ENCODE results near the gene CTSW. TPM values are rescaled to one million over a fixed set of nuclear protein-coding genes. Genes with fewer than 3 reads are reported as not detected.

The CTSW gene
- total and polyA plus RNA-seq, 9 donors: 0.48 to 2.3 (median 0.75) TPM

- Histone ChIP-seq H3K9me3 (replicated peaks; ENCODE audit: control insufficient read depth, low read depth, low read length) (no peaks in the 10 kb centered on the region), H3K36me3 (ENCODE audit: control insufficient read depth, insufficient read depth, low read length) (peaks cover 81% of the 10 kb centered on the region), H3K27ac (ENCODE audit: low read length) (no peak overlapping the region), H3K4me1 (ENCODE audit: control insufficient read depth, insufficient read depth, low read length) (peaks cover 26% of the 10 kb centered on the region), H3K27me3 (ENCODE audit: control insufficient read depth, insufficient read depth, low read length) (no peaks in the 10 kb centered on the region), H3K4me3 (ENCODE audit: low read length) (no peak overlapping the region)
- WGBS (ENCODE audit: insufficient coverage): 73% methylated on average over 13 of the region's 19 CpGs
- no peak for DNase-seq
Observed at GRCh38 chr11:65868076-65868667, 11.5 kb upstream of the CTSW start.

GRCh38 chr11:65868907-65869306 lies 10.7 kb upstream of the CTSW start:
- Histone ChIP-seq H3K27me3 (ENCODE audit: control insufficient read depth, insufficient read depth, low read length) (no peaks in the 10 kb centered on the region), H3K4me3 (ENCODE audit: low read length) (no peak overlapping the region), H3K4me1 (ENCODE audit: control insufficient read depth, insufficient read depth, low read length) (peaks cover 31% of the 10 kb centered on the region), H3K36me3 (ENCODE audit: control insufficient read depth, insufficient read depth, low read length) (peaks cover 74% of the 10 kb centered on the region), H3K27ac (ENCODE audit: low read length) (no peak overlapping the region), H3K9me3 (replicated peaks; ENCODE audit: control insufficient read depth, low read depth, low read length) (no peaks in the 10 kb centered on the region)
- no CpG with 5 or more reads among the region's 3 CpGs for WGBS (ENCODE audit: insufficient coverage)
- DNase-seq: no peak

- Histone ChIP-seq H3K4me1 (ENCODE audit: control insufficient read depth, insufficient read depth, low read length) (peaks cover 33% of the 10 kb centered on the region), H3K36me3 (ENCODE audit: control insufficient read depth, insufficient read depth, low read length) (peaks cover 65% of the 10 kb centered on the region), H3K9me3 (replicated peaks; ENCODE audit: control insufficient read depth, low read depth, low read length) (no peaks in the 10 kb centered on the region), H3K27ac (ENCODE audit: low read length) (no peak overlapping the region), H3K4me3 (ENCODE audit: low read length) (no peak overlapping the region), H3K27me3 (ENCODE audit: control insufficient read depth, insufficient read depth, low read length) (no peaks in the 10 kb centered on the region)
- DNase-seq: no peak
- WGBS (ENCODE audit: insufficient coverage): 79% methylated on average over 14 of the region's 24 CpGs
Observed at GRCh38 chr11:65869643-65870306, 9.9 kb upstream of the CTSW start.

- H3K36me3 ChIP-seq (ENCODE audit: control insufficient read depth, insufficient read depth, low read length): peaks cover 60% of the 10 kb centered on the region
- H3K4me3 ChIP-seq (ENCODE audit: low read length): no peak overlapping the region
- peaks cover 33% of the 10 kb centered on the region for H3K4me1 ChIP-seq (ENCODE audit: control insufficient read depth, insufficient read depth, low read length)
- DNase-seq: no peak
- WGBS (ENCODE audit: insufficient coverage): 82% methylated on average over 8 of the region's 11 CpGs
- H3K9me3 ChIP-seq (replicated peaks; ENCODE audit: control insufficient read depth, low read depth, low read length): no peaks in the 10 kb centered on the region
- H3K27me3 ChIP-seq (ENCODE audit: control insufficient read depth, insufficient read depth, low read length): no peaks in the 10 kb centered on the region
- H3K27ac ChIP-seq (ENCODE audit: low read length): peak overlapping the region; percentile 13
Observed at GRCh38 chr11:65870307-65870658, 9.4 kb upstream of the CTSW start.

- Histone ChIP-seq H3K36me3 (ENCODE audit: control insufficient read depth, insufficient read depth, low read length) (peaks cover 53% of the 10 kb centered on the region), H3K27ac (ENCODE audit: low read length) (peak overlapping the region; percentile 85), H3K4me1 (ENCODE audit: control insufficient read depth, insufficient read depth, low read length) (peaks cover 33% of the 10 kb centered on the region), H3K27me3 (ENCODE audit: control insufficient read depth, insufficient read depth, low read length) (no peaks in the 10 kb centered on the region), H3K9me3 (replicated peaks; ENCODE audit: control insufficient read depth, low read depth, low read length) (no peaks in the 10 kb centered on the region), H3K4me3 (ENCODE audit: low read length) (peak overlapping the region; percentile 68)
- peak; percentile 61 for DNase-seq
- 60% methylated on average over 17 of the region's 24 CpGs for WGBS (ENCODE audit: insufficient coverage)
Observed at GRCh38 chr11:65870706-65871681, 8.6 kb upstream of the CTSW start.

GRCh38 chr11:65871811-65872548 lies 7.7 kb upstream of the CTSW start:
- peaks cover 33% of the 10 kb centered on the region for H3K4me1 ChIP-seq (ENCODE audit: control insufficient read depth, insufficient read depth, low read length)
- DNase-seq: no peak
- 8% methylated on average over 18 of the region's 26 CpGs for WGBS (ENCODE audit: insufficient coverage)
- peak overlapping the region; percentile 85 for H3K27ac ChIP-seq (ENCODE audit: low read length)
- peaks cover 43% of the 10 kb centered on the region for H3K36me3 ChIP-seq (ENCODE audit: control insufficient read depth, insufficient read depth, low read length)
- H3K9me3 ChIP-seq (replicated peaks; ENCODE audit: control insufficient read depth, low read depth, low read length): no peaks in the 10 kb centered on the region
- no peaks in the 10 kb centered on the region for H3K27me3 ChIP-seq (ENCODE audit: control insufficient read depth, insufficient read depth, low read length)
- peak overlapping the region; percentile 68 for H3K4me3 ChIP-seq (ENCODE audit: low read length)

GRCh38 chr11:65872586-65873317 lies 6.9 kb upstream of the CTSW start, which contains the start of gene EFEMP2:
EFEMP2 (minus strand) TSS chr11:65872800; CDS start chr11:65872354, 446 bp downstream.
- Histone ChIP-seq H3K27me3 (ENCODE audit: control insufficient read depth, insufficient read depth, low read length) (no peaks in the 10 kb centered on the region), H3K9me3 (replicated peaks; ENCODE audit: control insufficient read depth, low read depth, low read length) (no peaks in the 10 kb centered on the region), H3K4me1 (ENCODE audit: control insufficient read depth, insufficient read depth, low read length) (peaks cover 33% of the 10 kb centered on the region), H3K36me3 (ENCODE audit: control insufficient read depth, insufficient read depth, low read length) (peaks cover 36% of the 10 kb centered on the region), H3K4me3 (ENCODE audit: low read length) (peak within 1 kb of the TSS; percentile 68), H3K27ac (ENCODE audit: low read length) (peak within 1 kb of the TSS; percentile 93)
- WGBS (ENCODE audit: insufficient coverage): 0% methylated on average over 40 of the region's 69 CpGs
- DNase-seq: peak; percentile 88

GRCh38 chr11:65873318-65874156 lies 6.1 kb upstream of the CTSW start:
- Histone ChIP-seq H3K27me3 (ENCODE audit: control insufficient read depth, insufficient read depth, low read length) (no peaks in the 10 kb centered on the region), H3K4me3 (ENCODE audit: low read length) (peak overlapping the region; percentile 60), H3K9me3 (replicated peaks; ENCODE audit: control insufficient read depth, low read depth, low read length) (no peaks in the 10 kb centered on the region), H3K27ac (ENCODE audit: low read length) (peak overlapping the region; percentile 93), H3K36me3 (ENCODE audit: control insufficient read depth, insufficient read depth, low read length) (peaks cover 28% of the 10 kb centered on the region), H3K4me1 (ENCODE audit: control insufficient read depth, insufficient read depth, low read length) (peaks cover 33% of the 10 kb centered on the region)
- DNase-seq: peak; percentile 96
- under 1% methylated on average over 34 of the region's 54 CpGs for WGBS (ENCODE audit: insufficient coverage)
